Activated naive CD4-positive, alpha-beta T cell treated with anti-CD3 and anti-CD28 coated beads, Interleukin-2, amount 50 U/mL, for 16 hours (primary cell): ENCODE data around the gene SPIB.

Source experiments
- DNase-seq: peaks from one replicate; pipeline ENCODE4 v3.0.0-alpha.2; 2020

SPIB gene

DNA sequence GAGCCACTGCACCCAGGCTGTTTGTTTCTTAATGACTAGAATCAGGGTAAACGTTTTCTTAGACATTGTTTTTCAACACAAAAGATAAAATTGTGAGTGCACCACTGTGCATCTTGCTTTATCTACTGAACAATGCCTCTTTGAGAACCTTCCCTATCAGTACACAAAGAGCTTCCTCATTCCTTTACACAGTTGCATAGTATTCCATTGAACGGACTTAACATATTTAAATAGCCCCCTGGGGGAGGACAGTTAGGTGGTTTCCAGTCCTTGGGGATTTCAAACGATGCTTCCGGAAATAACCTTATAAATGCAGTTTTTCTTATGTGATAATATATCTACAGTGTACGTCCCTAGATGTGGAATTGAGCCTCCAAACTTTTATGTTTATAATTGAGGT is 26.0 kb upstream of the SPIB start:
- no peak for DNase-seq

DNA sequence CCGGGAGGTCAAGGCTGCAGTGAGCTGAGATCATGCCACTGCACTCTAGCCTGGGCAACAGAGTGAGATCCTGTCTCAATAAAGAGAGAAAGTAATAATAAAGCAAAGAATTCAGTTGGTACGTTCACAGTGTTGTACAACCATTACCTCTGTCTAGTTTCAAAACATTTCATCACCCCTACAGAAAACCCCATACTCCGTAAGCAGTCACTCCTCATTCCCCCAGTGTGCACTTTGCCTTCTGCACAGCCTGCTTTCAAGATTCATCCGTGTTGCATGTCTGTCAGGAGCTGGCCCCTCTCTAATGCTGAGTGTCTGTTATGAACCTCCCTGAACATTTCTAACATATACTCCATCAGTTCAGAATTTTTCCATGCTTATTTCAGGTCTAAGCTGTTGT is 25.1 kb upstream of the SPIB start:
- no peak for DNase-seq

DNA sequence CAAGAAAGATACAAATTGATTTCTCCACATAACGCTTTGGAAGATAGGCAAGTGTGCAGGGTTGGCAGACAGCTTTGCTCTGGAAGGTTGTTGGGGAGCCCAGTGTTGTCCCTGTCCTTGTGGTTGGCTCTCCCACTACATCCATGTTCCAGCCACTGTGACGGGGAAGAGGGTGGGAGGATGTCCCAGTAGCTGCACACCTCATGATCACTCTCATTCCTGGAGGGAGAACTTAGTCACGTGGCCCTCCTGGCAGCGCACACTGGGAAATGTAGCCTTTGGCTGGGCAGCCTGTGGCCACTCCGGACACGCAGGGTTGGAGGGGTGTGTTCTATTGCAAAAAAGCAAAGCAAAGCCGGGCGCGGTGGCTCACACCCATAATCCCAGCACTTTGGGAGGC is 24.7 kb upstream of the SPIB start:
- no peak for DNase-seq

DNA sequence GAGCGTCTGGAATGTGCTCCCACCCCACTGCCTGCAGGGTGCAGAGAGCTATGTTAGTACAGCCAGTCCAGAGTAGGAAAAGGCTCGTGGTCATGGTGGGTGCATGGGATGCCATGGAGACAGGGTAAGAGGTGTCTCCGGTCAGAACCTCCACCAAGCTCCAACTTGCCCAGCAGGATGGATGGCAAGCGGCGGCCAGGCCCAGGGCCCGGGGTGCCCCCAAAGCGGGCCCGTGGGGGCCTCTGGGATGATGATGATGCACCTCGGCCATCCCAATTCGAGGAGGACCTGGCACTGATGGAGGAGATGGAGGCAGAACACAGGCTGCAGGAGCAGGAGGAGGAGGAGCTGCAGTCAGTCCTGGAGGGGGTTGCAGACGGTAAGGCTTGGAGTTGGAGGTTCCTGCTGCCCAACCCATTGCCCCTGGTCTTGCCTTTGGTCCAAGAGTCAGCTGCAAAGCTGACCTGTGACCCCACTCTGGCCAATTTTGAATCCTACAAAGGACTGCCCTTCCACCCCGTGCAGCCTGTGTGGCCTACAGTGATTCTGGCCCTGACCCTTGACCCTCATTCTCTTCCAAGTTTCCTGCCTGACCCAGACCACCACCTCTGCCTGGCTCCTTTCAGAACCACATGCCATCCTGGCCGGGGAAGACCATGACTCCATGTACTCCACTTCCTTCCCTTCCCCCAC is 19.9 kb upstream of the SPIB start:
- no peak for DNase-seq

DNA sequence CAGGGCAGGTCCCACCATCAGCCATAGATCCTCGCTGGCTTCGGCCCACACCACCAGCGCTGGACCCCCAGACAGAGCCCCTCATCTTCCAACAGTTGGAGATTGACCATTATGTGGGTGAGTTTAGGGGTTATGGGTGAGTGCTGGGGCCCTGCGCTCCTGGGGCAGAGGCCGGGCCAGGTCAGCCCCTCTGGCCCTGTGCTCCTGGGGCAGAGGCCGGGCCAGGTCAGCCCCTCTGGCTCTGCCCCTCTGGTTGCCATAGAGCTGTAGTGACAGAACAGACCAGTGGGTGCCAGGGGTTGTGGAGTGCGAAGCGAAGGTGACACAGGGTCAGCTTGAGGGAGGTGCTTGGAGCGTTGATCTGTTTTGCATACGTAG is 19.4 kb upstream of the SPIB start:
- DNase-seq, result no peak

DNA sequence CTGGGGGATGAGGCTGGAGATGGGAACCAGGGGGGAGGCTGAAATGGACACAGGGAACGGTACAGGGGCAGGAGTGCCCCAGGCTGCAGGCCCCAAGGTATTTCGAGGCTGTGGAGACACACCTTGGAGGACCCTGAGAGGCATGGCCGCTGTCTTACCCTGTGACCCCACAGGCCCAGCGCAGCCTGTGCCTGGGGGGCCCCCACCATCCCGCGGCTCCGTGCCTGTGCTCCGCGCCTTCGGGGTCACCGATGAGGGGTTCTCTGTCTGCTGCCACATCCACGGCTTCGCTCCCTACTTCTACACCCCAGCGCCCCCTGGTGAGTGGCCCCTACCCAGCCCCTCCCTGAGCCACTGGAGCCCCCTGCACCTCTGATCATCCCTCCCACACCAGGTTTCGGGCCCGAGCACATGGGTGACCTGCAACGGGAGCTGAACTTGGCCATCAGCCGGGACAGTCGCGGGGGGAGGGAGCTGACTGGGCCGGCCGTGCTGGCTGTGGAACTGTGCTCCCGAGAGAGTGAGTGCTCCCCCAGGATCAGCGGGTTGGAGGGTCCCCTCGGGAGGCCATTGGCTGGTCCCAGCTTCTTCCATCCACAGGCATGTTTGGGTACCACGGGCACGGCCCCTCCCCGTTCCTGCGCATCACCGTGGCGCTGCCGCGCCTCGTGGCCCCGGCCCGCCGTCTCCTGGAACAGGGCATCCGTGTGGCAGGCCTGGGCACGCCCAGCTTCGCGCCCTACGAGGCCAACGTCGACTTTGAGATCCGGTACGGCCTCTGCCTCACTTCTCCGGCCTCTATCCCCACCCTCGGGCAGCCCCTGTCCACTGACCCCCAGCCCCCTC is 16.9 kb upstream of the SPIB start:
- DNase-seq, result no peak

DNA sequence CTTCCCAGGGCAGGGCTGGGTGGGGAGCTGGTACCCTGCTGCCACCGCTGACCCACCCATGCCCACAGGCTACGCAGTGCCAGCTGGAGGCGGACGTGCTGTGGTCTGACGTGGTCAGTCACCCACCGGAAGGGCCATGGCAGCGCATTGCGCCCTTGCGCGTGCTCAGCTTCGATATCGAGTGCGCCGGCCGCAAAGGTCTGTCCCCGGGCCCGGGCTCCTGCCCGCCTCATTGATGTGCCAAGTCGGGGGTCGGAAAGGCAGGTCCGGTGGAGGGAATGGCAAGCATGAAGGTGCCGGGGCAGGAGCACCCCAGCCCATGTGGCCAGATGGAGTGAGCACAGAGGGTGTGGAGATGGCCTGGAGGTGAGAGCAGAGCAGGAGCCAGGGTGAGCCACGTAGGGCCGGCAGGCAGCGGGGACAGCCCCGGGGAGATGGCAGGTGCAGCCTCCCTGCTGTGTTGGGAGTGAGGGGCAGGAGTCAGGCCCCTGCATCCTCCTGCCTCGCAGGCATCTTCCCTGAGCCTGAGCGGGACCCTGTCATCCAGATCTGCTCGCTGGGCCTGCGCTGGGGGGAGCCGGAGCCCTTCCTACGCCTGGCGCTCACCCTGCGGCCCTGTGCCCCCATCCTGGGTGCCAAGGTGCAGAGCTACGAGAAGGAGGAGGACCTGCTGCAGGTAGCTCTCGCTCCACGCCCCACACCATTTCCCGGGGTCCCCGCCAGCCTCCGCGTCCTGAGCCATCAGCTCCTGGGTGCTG is 16.0 kb upstream of the SPIB start:
- no peak for DNase-seq

DNA sequence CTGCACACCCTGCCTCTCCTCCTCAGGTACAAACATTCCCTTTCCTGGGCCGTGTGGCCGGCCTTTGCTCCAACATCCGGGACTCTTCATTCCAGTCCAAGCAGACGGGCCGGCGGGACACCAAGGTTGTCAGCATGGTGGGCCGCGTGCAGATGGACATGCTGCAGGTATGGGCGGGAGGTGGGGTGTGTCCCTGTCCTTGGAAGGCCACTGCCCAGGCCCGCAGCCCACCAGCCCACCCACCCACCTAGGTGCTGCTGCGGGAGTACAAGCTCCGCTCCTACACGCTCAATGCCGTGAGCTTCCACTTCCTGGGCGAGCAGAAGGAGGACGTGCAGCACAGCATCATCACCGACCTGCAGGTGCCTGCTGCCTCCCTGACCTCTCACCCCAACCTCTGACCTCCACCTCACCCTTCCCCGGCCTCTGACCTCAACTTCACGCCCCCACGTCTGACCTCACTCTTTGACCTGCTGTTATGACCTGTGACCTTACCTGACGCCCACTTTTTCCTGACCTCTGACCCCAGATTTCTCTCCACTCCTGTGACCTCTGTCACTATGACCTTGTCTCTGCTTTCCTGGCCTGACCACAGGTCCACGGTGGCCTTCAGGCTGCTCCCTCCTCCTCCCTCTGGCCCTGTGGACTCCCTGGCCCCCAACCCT is 12.4 kb upstream of the SPIB start:
- no peak for DNase-seq

DNA sequence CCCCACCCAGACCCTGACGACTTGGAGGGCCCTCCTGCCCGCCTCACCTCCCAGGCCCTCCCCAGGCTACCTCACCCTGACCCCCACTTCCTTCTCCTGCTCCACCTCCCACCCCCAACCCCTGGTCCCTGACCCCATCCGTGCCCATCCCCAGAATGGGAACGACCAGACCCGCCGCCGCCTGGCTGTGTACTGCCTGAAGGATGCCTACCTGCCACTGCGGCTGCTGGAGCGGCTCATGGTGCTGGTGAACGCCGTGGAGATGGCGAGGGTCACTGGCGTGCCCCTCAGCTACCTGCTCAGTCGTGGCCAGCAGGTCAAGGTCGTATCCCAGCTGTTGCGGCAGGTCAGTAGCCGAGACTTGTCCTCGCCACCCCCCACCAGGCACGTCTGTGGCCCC is 11.9 kb upstream of the SPIB start:
- no peak for DNase-seq

DNA sequence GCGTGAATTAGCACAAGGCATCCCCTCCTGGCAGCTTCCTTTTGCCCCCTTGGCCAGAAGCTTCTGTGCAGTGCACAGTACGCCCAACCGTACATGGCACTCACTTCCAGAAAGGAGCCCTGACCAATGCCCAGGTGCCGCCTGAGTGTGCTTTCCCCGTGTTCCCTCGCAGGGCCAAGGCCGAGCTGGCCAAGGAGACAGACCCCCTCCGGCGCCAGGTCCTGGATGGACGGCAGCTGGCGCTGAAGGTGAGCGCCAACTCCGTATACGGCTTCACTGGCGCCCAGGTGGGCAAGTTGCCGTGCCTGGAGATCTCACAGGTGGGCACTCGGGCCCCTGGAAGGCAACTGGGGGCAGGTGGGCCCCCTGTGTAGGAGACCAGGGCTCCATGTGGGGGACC is 9.4 kb upstream of the SPIB start:
- no peak for DNase-seq

DNA sequence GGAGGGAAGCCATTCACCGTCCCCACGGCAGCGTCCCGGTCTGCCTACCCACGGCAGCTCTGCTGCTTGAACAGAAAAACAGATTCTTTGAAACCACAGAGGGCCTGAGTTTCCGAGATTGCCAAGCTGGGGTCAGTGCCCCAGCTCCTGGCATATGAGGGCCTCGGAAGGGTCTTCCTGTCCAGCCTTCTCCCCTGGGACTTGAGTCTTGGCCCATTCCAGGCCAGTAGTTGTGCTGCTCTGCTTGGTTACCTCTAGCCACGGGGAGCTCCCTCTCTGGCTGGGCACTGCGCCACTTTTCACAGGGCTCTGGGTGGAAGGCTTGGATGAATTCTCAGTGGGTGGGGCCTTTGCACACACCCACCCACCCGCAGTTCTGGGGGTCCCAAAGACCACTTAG is 8.6 kb upstream of the SPIB start:
- no peak for DNase-seq

DNA sequence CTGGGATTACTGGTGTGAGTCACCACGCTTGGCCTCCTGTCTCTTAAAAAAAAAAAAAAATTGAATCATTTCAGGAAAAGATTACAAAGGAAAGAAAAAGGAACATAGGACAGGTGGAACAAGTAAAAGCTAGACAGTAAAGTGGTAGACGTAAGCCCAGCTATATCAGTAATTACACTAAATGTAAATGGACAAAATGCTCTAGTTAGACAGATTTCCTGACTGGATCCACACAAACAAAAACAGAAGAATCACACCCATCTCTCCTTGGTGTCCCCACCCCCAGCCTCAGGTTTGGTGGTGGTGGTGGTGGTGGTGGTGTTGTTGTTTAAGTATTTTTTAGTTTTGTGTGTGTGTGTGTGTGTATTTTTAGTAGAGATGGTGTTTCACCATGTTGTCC is 6.3 kb upstream of the SPIB start:
- no peak for DNase-seq

DNA sequence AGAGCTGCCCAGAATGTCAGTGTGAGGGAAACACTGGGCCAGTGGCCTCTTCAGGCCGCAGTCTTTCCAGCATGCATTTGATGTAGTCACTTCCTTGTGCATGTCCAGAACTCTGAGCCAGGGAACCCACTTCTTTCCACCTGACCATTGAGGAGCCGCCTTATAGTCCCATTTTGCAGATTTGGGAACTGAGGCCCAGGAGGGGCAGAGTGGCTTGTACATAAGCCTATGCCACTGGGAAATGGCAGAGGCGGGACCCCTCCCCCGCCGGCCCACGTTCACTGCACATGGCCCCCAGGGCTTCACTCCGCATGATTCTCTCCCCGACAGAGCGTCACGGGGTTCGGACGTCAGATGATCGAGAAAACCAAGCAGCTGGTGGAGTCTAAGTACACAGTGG is 5.6 kb upstream of the SPIB start:
- no peak for DNase-seq

DNA sequence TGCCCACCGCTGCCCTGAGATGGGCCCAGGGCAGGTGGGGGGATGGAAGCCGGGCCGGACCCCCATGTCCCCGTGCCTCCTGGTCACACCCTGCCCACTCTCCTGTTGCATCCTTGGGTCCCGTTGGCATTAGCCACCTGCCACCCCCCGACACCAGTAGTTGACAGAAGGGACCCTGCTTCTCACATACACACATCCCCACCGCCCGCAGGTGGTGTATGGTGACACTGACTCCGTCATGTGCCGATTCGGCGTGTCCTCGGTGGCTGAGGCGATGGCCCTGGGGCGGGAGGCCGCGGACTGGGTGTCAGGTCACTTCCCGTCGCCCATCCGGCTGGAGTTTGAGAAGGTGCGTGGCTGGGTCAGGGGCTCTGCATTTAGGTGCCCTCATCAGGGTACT is 5.2 kb upstream of the SPIB start:
- DNase-seq, result no peak

DNA sequence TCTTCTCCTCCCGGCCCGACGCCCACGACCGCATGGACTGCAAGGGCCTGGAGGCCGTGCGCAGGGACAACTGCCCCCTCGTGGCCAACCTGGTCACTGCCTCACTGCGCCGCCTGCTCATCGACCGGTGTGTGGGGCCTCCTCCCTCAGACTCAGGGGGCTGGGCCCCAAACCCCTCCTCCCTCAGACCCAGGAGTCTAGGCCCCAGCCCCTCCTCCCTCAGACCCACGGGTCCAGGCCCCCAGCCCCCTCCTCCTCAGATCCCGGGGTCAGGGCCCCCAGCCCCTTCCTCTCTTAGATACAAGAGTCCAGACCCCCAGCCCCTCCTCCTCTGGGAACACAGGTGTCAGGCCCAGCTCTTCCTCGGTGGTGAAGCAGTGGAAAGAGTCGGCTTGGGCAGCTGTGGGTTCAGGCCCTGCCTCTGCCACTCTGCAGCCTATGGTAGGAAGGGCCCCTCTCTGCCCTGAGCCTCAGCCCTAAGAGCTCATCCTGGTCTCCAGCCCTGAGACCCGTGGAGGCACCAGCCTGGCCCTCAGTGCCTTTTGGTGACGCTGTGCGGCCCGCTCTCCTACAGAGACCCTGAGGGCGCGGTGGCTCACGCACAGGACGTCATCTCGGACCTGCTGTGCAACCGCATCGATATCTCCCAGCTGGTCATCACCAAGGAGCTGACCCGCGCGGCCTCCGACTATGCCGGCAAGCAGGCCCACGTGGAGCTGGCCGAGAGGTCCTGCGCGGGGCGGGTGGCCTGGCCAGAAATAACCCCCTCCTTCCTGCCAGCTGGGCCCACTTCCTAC is 3.7 kb upstream of the SPIB start:
- DNase-seq, result peak; percentile 73

DNA sequence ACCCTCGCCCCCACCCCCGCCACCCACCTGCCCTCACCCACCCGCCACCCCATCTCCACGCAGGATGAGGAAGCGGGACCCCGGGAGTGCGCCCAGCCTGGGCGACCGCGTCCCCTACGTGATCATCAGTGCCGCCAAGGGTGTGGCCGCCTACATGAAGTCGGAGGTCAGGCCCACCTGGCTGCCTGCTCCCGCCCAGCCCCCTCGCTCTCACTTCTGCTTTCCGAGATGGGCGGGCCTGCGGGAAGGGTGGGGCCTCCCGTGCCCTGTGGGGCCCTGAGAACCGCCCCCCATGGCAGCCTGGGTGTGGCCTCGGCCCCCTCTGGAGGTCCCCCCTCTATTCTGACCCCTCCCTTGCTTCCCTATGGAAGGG is 3.1 kb upstream of the SPIB start:
- no peak for DNase-seq

DNA sequence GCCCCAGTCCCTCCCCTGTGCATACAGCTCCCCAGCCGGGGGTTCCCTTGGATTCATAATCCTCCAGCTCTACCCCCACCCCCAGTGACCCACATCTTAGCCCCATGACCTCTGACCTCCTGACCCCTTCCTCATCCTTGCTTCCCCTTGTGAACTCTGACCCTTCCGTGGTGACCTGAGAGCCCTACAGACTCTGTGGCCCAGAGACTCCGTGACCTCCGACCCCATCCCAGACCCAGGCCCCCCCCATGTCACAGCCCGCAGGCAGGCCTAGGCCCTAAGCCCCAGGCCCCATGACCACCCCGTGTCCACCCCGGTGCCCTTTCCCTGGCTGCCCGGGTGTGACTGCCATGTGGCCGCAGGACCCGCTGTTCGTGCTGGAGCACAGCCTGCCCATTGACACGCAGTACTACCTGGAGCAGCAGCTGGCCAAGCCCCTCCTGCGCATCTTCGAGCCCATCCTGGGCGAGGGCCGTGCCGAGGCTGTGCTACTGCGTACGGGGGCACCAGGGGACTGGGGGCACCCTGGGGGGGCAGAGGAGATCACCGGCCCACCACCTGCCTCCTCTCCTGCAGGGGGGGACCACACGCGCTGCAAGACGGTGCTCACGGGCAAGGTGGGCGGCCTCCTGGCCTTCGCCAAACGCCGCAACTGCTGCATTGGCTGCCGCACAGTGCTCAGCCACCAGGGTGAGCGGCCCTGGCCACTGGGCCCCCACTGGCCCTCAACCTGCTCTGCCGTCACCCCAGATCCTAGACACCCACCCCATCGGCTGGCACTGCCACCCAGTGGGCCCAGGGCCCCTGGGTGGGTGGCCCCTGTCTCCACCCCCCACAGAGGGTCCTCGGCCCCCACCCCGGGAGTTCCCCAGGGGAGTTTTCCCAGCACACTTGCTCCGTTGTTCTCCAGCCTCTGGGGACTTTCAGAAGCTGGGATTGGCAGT is 2.4 kb upstream of the SPIB start:
- no peak for DNase-seq

DNA sequence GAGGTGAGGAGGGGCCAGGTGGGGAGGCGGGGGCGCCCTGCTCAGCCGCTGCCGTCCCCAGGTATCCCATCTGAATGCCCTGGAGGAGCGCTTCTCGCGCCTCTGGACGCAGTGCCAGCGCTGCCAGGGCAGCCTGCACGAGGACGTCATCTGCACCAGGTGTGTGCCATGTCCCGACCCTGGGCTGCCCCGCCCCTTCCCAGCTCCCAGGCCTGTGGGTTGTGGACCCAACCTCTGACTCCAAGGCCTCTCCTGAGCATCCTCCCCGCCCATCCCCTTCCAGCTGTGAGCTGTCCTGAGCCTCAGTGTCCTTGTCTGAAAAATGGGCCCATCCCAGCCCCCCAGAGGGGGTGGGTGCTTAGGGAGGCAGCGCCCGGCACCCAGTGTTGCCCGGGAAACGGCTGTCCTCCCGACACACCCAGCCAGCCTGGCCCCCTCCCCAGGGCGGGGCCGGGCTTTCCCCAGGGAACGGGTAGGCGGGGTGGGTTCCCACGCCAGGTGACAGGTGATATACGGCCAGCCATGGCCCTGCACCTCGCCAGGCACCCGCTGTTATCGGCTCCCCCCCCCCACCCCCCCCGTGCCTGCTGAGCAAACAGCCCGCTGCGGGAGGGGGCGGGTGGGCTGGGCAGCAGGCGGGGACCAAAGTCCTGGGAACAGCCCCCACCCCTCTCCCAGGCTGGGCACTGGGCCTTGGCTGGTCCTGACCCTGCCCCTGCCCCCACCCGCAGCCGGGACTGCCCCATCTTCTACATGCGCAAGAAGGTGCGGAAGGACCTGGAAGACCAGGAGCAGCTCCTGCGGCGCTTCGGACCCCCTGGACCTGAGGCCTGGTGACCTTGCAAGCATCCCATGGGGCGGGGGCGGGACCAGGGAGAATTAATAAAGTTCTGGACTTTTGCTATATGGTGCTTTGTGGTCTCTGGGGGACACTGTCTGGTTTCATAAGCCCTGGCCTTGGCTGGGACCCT is 1.3 kb upstream of the SPIB start:
- DNase-seq, result no peak

DNA sequence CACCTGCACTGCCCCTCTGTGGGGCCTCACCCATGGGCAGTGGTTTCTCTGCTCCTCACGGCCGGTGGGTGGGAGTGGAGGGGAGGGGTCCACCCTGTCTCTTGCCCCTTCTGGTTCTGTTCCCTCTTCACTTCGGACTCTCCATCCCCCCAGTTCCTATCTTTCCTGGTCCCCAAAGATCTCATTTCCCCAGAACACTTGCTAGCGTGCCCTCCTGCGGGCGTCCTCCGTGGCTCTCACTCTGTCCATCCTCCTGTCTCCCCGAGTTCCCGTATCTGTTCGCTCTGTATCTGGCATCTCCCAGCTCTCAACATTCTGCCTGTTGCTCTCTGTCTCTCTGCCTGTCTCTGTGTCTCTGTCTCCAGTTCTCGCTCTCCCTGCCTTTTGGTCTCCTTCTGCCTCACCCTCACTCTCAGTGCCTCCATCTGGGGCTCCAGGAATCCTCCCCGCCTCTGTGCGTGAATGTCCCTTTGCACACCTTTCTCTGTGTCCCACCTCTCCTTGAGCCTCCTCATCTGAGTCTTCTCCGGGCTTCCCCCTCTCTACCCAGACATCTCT is 363 bp downstream of the SPIB start:
- DNase-seq, result no peak

DNA sequence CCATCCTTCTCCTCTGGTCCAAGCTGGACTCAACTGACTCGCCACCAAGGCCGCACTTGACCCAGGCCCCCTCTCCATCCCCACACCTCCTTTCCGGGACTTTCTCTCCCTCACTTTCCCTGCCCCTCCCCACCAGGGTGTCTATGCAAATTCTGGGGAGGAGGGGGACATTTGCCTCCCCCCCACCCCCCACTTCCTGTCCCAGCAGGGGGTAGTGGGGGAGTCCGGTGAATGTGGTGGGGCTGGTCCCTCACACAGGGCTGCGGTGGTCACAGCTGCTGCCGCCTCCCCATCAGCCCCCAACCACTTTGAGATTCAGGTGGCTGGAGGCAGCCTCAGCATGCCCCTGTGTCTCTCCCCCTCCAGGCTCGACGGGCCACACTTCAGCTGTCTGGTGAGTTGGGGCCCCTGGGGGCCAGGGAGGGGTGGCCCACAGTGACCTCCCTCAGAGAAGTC is 870 bp downstream of the SPIB start:
- DNase-seq, result no peak
